Glutamatergic neuron (in vitro differentiated cells): Measurements from ENCODE around the gene PRR35. TPM values are rescaled to one million over a fixed set of nuclear protein-coding genes. Genes with fewer than 3 reads are reported as not detected.

Experiments used
- DNase-seq: peaks from one replicate; pipeline ENCODE4 v3.0.0; 2022
- H3K27ac Mint-ChIP-seq: one replicate; pipeline ENCODE4 v1.8.0; 2020; ENCODE audit warnings: mild to moderate bottlenecking, mixed read lengths, inconsistent platforms; ENCODE audit not compliant: unreplicated experiment
- H3K27me3 Mint-ChIP-seq: one replicate; pipeline ENCODE4 v1.8.0; 2020; ENCODE audit warnings: mild to moderate bottlenecking, moderate library complexity, mixed read lengths, inconsistent platforms; ENCODE audit not compliant: unreplicated experiment
- H3K36me3 Mint-ChIP-seq: one replicate; pipeline ENCODE4 v1.8.0; 2020; ENCODE audit warnings: mild to moderate bottlenecking, mixed read lengths, inconsistent platforms; ENCODE audit not compliant: unreplicated experiment
- H3K4me1 Mint-ChIP-seq: one replicate; pipeline ENCODE4 v1.8.0; 2020; ENCODE audit warnings: mild to moderate bottlenecking, low read depth, mixed read lengths, inconsistent platforms; ENCODE audit not compliant: unreplicated experiment
- H3K4me3 Mint-ChIP-seq: one replicate; pipeline ENCODE4 v1.8.0; 2020; ENCODE audit warnings: mild to moderate bottlenecking, mixed read lengths, inconsistent platforms; ENCODE audit not compliant: unreplicated experiment
- H3K9me3 Mint-ChIP-seq: one replicate; pipeline ENCODE4 v1.8.0; 2020; ENCODE audit warnings: mild to moderate bottlenecking, moderate library complexity, mixed read lengths, inconsistent platforms; ENCODE audit not compliant: unreplicated experiment
- CTCF ChIP-seq: fragments of 200-600 bp; sonication (generic); IDR thresholded peaks from one replicate; pipeline ENCODE4 v1.5.0; 2021; ENCODE audit not compliant: partially characterized antibody, unreplicated experiment
- total RNA-seq: library from RNA; stranded (reverse); fragmentation: NEBNext Ultra II Directional; extraction: Animal tissue kit (Norgen Biotek cat#: 25700); gene quantifications from one replicate; pipeline ENCODE4 v1.2.1, GENCODE V29; 2021; ENCODE audit not compliant: unreplicated experiment

The PRR35 gene
- total RNA-seq, 1 donor from 2014 or later: not detected

GRCh38 chr16:564690-565418, 4.7 kb downstream of the PRR35 start:
- Mint-ChIP-seq H3K9me3 (peaks cover 11% of the 10 kb centered on the region), H3K4me1 (peaks cover 12% of the 10 kb centered on the region), H3K27ac (no peak overlapping the region), H3K27me3 (peaks cover 6% of the 10 kb centered on the region), H3K4me3 (no peak overlapping the region), H3K36me3 (no peaks in the 10 kb centered on the region)
- TF ChIP-seq CTCF: no peak
- DNase-seq: no peak

- DNase-seq: no peak
- no peak for TF ChIP-seq CTCF
- Mint-ChIP-seq H3K9me3 (peaks cover 13% of the 10 kb centered on the region), H3K27me3 (peaks cover 6% of the 10 kb centered on the region), H3K36me3 (no peaks in the 10 kb centered on the region), H3K4me3 (no peak overlapping the region), H3K27ac (no peak overlapping the region), H3K4me1 (peaks cover 12% of the 10 kb centered on the region)
These were observed 5.5 kb downstream of the PRR35 start for GRCh38 chr16:565419-566330.

GRCh38 chr16:566475-567372, 6.5 kb downstream of the PRR35 start, which contains the start of gene NHLRC4:
Gene NHLRC4 (plus strand): TSS chr16:567005. CDS start chr16:568048, 1,043 bp downstream.
- no peak for TF ChIP-seq CTCF
- Mint-ChIP-seq H3K4me1 (peaks cover 17% of the 10 kb centered on the region), H3K27ac (peak within 1 kb of the TSS; percentile 68), H3K4me3 (peak within 1 kb of the TSS; percentile 63), H3K27me3 (peaks cover 6% of the 10 kb centered on the region), H3K36me3 (no peaks in the 10 kb centered on the region), H3K9me3 (peaks cover 21% of the 10 kb centered on the region)
- peak; percentile 83 for DNase-seq

GRCh38 chr16:567373-568256, 7.4 kb downstream of the PRR35 start:
- Mint-ChIP-seq H3K36me3 (no peaks in the 10 kb centered on the region), H3K27me3 (peaks cover 1% of the 10 kb centered on the region), H3K4me3 (no peak overlapping the region), H3K4me1 (peaks cover 16% of the 10 kb centered on the region), H3K9me3 (peaks cover 21% of the 10 kb centered on the region), H3K27ac (peak overlapping the region; percentile 17)
- no peak for DNase-seq
- no peak for TF ChIP-seq CTCF
